A673 (cell line): ENCODE data around the gene PTGES3L. TPM values are rescaled to one million over a fixed set of nuclear protein-coding genes. Genes with fewer than 3 reads are reported as not detected.

Experiments
- BruUV-seq: library from RNA; stranded (reverse); fragments of 400-500 nt; replicated peaks from 2 replicates; lab custom pipeline; 2021; lab: Mats Ljungman, UMichigan
- CTCF ChIA-PET: fragments of 300-600 bp; sonication (Branson Sonifier 250); formaldehyde crosslinking; loops from one replicate; lab custom pipeline; 2022; ENCODE audit warnings: antibody characterized with exemption; lab: Charles Lee
- POLR2A ChIA-PET: fragments of 300-600 bp; sonication (Branson Sonifier 250); formaldehyde crosslinking; loops from one replicate; lab custom pipeline; 2022; ENCODE audit warnings: antibody characterized with exemption; ENCODE audit not compliant: low non-redundant PET; lab: Charles Lee
- DNase-seq: peaks from one replicate; pipeline ENCODE4 v3.0.0-alpha.2; 2015; ENCODE audit warnings: low spot score
- H3K27ac ChIP-seq: fragments of 200-600 bp; sonication (generic); 2 replicates; pipeline ENCODE4 v1.5.1; 2016; ENCODE audit warnings: mixed run types, low read depth, mild to moderate bottlenecking, mixed read lengths, antibody characterized with exemption, low read length; ENCODE audit not compliant: poor library complexity, severe bottlenecking
- H3K27me3 ChIP-seq: fragments of 200-600 bp; sonication (generic); replicated peaks from 2 replicates; pipeline ENCODE4 v1.6.1; 2017; ENCODE audit warnings: mixed run types, low read depth, mild to moderate bottlenecking, mixed read lengths, antibody characterized with exemption, low read length; ENCODE audit not compliant: insufficient read depth, poor library complexity
- H3K36me3 ChIP-seq: fragments of 200-600 bp; sonication (generic); 2 replicates; pipeline ENCODE4 v1.6.1; 2016; ENCODE audit warnings: mixed run types, mild to moderate bottlenecking, mixed read lengths, antibody characterized with exemption, low read length; ENCODE audit not compliant: insufficient read depth, poor library complexity, severe bottlenecking
- H3K4me1 ChIP-seq: fragments of 200-600 bp; sonication (generic); 2 replicates; pipeline ENCODE4 v1.6.1; 2017; ENCODE audit warnings: mixed run types, mild to moderate bottlenecking, mixed read lengths, antibody characterized with exemption, low read length; ENCODE audit not compliant: insufficient read depth, poor library complexity, severe bottlenecking
- H3K4me3 ChIP-seq: fragments of 200-600 bp; sonication (generic); 2 replicates; pipeline ENCODE4 v1.5.1; 2016; ENCODE audit warnings: low read depth, mixed run types, mild to moderate bottlenecking, mixed read lengths, low read length; ENCODE audit not compliant: poor library complexity, severe bottlenecking
- H3K9me3 ChIP-seq: fragments of 200-600 bp; sonication (generic); 2 replicates; pipeline ENCODE4 v1.6.1; 2016; ENCODE audit warnings: mixed run types, low read depth, mild to moderate bottlenecking, mixed read lengths, antibody characterized with exemption, low read length; ENCODE audit not compliant: poor library complexity, severe bottlenecking
- EZH2 ChIP-seq: fragments of 200-600 bp; sonication (generic); IDR thresholded peaks from 2 replicates; pipeline ENCODE4 v1.6.1; 2017; ENCODE audit warnings: borderline replicate concordance, low read depth, mild to moderate bottlenecking, mixed read lengths, antibody characterized with exemption, low read length; ENCODE audit not compliant: poor library complexity, severe bottlenecking
- intact Hi-C: fragments of 100-400 bp; cut with micrococcal nuclease; formaldehyde crosslinking; loops from one replicate; pipeline ENCODE4 v1.10.0; 2022; ENCODE audit not compliant: unreplicated experiment
- total RNA-seq: library from RNA; stranded (reverse); gene quantifications from 2 replicates; pipeline ENCODE4 v1.2.3, GENCODE V29; 2021
- TF ChIP-seq, protein P1 (sequence below): fragments of 300-800, 200-600 bp; sonication (generic); conservative IDR thresholded peaks from 2 replicates; pipeline ENCODE4 v1.5.1; 2017; ENCODE audit warnings: low read depth, mild to moderate bottlenecking, antibody characterized with exemption, low read length, moderate library complexity, mixed read lengths

Gene PTGES3L
- total RNA-seq, 1 experiment from 2014 or later, result 0.64 TPM

GRCh38 chr17:42992872-42993271 lies 13.0 kb upstream of the PTGES3L start:
- H3K4me3 ChIP-seq, result no peak overlapping the region
- no peak overlapping the region for H3K27ac ChIP-seq
- ChIA-PET POLR2A (no interaction called here), CTCF (no interaction called here)
- H3K27me3 ChIP-seq, result no peaks in the 10 kb centered on the region
- peaks cover 11% of the 10 kb centered on the region for H3K36me3 ChIP-seq
- no peak for TF ChIP-seq EZH2
- TF ChIP-seq, protein P1, sequence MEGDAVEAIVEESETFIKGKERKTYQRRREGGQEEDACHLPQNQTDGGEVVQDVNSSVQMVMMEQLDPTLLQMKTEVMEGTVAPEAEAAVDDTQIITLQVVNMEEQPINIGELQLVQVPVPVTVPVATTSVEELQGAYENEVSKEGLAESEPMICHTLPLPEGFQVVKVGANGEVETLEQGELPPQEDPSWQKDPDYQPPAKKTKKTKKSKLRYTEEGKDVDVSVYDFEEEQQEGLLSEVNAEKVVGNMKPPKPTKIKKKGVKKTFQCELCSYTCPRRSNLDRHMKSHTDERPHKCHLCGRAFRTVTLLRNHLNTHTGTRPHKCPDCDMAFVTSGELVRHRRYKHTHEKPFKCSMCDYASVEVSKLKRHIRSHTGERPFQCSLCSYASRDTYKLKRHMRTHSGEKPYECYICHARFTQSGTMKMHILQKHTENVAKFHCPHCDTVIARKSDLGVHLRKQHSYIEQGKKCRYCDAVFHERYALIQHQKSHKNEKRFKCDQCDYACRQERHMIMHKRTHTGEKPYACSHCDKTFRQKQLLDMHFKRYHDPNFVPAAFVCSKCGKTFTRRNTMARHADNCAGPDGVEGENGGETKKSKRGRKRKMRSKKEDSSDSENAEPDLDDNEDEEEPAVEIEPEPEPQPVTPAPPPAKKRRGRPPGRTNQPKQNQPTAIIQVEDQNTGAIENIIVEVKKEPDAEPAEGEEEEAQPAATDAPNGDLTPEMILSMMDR, result no peak
- BruUV-seq, result no TSS peak
- intact Hi-C loops, result no loop called here
- H3K9me3 ChIP-seq, result no peaks in the 10 kb centered on the region
- no peaks in the 10 kb centered on the region for H3K4me1 ChIP-seq
- DNase-seq, result no peak

DNA sequence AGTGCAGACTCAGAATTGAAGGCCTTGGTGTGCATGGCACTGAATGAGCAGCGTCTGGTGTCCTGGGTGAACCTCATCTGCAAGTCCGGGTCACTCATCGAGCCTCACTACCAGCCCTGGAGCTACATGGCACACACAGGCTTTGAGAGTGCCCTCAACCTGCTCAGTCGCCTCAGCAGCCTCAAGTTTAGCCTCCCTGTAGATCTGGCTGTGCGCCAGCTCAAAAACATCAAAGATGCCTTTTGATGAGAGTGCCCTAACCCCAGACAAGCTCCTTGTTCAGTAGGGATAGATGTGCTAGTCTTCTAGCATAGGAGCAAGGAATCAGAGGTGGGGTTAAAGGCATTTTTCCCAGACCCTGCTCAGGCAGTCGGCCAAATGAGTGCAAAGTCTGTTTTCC lies 11.6 kb upstream of the PTGES3L start:
- Histone ChIP-seq H3K4me1 (no peaks in the 10 kb centered on the region), H3K4me3 (no peak overlapping the region), H3K27me3 (no peaks in the 10 kb centered on the region), H3K27ac (no peak overlapping the region), H3K9me3 (no peaks in the 10 kb centered on the region), H3K36me3 (peaks cover 16% of the 10 kb centered on the region)
- DNase-seq, result no peak
- no TSS peak for BruUV-seq
- intact Hi-C loops, result no loop called here
- ChIA-PET POLR2A (no interaction called here), CTCF (no interaction called here)
- TF ChIP-seq EZH2, result no peak
- TF ChIP-seq, protein P1, result no peak

DNA sequence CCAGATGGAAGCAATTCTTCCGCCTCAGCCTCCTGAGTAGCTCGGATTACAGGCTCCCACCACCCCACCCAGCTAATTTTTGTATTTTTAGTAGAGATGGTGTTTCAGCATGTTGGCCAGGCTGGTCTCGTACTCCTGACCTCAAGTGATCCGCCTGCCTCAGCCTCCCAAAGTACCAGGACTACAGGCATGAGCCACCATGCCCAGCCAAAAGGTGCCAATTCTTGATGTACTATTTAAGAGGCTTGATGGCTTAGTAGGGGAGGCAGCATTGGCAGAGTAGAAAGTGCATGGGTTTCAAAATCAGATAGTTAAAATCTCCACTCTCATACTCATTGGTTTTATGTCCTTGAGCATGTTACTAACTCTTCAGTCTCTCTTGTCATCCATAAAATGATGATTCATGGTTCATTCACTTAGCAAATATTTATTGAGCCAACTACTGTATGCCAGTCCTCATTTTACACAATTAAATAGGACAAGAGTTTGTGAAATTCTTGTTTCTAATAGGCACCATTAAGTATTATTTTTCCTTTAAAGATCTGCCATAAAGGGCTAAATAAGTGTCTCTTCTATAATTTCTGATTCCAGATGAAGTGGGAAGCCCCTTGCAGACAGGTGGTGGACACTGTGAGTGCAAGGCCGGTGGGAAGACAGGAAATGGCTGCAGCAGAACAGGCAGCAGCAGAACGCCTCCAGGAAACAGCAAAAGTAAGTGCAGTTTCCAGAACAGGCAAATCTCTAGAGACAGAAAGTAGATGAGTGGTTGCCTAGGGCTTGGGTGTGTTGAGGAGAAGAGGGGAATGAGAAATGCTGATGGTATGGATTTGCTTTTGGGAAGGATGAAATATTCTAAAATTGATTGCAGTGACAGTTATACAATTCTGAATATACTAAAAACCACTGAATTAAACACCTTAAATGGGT lies 10.1 kb upstream of the PTGES3L start:
- CTCF ChIA-PET, result no interaction called here
- BruUV-seq, result no TSS peak
- Histone ChIP-seq H3K4me1 (no peaks in the 10 kb centered on the region), H3K9me3 (no peaks in the 10 kb centered on the region), H3K27ac (no peak overlapping the region), H3K27me3 (no peaks in the 10 kb centered on the region), H3K36me3 (peaks cover 16% of the 10 kb centered on the region), H3K4me3 (no peak overlapping the region)
- no peak for DNase-seq
- intact Hi-C loops, result no loop called here
- POLR2A ChIA-PET, result no interaction called here
- no peak for TF ChIP-seq EZH2
- TF ChIP-seq, protein P1, result no peak
